ENCODE measurements around the gene SCARF2. TPM values are rescaled to one million over a fixed set of nuclear protein-coding genes. Genes with fewer than 3 reads are reported as not detected.

Gene SCARF2
- total and polyA plus RNA-seq, 2 of the 13 experiments (the other 11 are each of a cell fraction or from before 2014, with no cell fraction given): 3.3 to 6.2 TPM

GRCh38 chr22:20464096-20464614, 26.5 kb upstream of the SCARF2 start:
- H3K4me1 ChIP-seq (ENCODE audit: insufficient read depth, low read length): no peaks in the 10 kb centered on the region
- no peak overlapping the region for H3K27ac ChIP-seq (ENCODE audit: extremely low read length, insufficient read depth, low read length)
- no TSS peak for BruUV-seq (replicated peaks)
- H2AFZ ChIP-seq (ENCODE audit: low read length): no peak overlapping the region
- ChIA-PET POLR2A (no interaction called here), CTCF (ENCODE audit: low intra/inter-chr PET ratio, low total read pairs) (no interaction called here)
- intact Hi-C loops (cut with micrococcal nuclease; ENCODE audit: unreplicated experiment): no loop called here
- peaks cover 1 to 4% of the 10 kb centered on the region in 2 experiments; a peak in 1 of 5 replicates for H3K36me3 ChIP-seq (replicated peaks in 1 of 2; ENCODE audit: control insufficient read depth in 1 of 2, insufficient read depth in 2 of 2, low read length in 2 of 2)
- H3K27me3 ChIP-seq (ENCODE audit: control insufficient read depth in 1 of 2, insufficient read depth in 2 of 2, low read length in 2 of 2): no peaks in the 10 kb centered on the region
- TF ChIP-seq ZFP62 (CRISPR knock-in tag; IDR thresholded peaks at IDR 0.05): no peak
- no peak for TF ChIP-seq ETV5 (CRISPR knock-in tag; IDR thresholded peaks at IDR 0.05; ENCODE audit: borderline replicate concordance)
- TF ChIP-seq ZBTB43 (CRISPR knock-in tag; conservative IDR thresholded peaks at IDR 0.05): no peak
- TF ChIP-seq FOXK1 (CRISPR knock-in tag; IDR thresholded peaks at IDR 0.05; ENCODE audit: borderline replicate concordance, low read depth): no peak
- no peak for TF ChIP-seq ZMYM4 (CRISPR knock-in tag; IDR thresholded peaks at IDR 0.05)
- TF ChIP-seq ZNF274 (CRISPR knock-in tag; IDR thresholded peaks at IDR 0.05): no peak
- no peak for TF ChIP-seq ZNF460 (CRISPR knock-in tag; IDR thresholded peaks at IDR 0.05; ENCODE audit: borderline replicate concordance)
- TF ChIP-seq ZNF780A (CRISPR knock-in tag; IDR thresholded peaks at IDR 0.05): no peak
- no peak for TF ChIP-seq NR1H2 (CRISPR knock-in tag; IDR thresholded peaks at IDR 0.05; ENCODE audit: borderline replicate concordance, low read depth)
- TF ChIP-seq ZMYM3 (CRISPR knock-in tag; IDR thresholded peaks at IDR 0.05): no peak
- no peak for TF ChIP-seq BCLAF1 (IDR thresholded peaks at IDR 0.05)
- no peak for TF ChIP-seq PHF5A (CRISPR knock-in tag; IDR thresholded peaks at IDR 0.05; ENCODE audit: low read depth, unreplicated experiment)
- no peak for TF ChIP-seq ZNF776 (CRISPR knock-in tag; IDR thresholded peaks at IDR 0.05)
- TF ChIP-seq NRL (CRISPR knock-in tag; IDR thresholded peaks at IDR 0.05; ENCODE audit: borderline replicate concordance): no peak
- no peak for TF ChIP-seq HNF1B (CRISPR knock-in tag; IDR thresholded peaks at IDR 0.05)
- TF ChIP-seq ZNF180 (CRISPR knock-in tag; IDR thresholded peaks at IDR 0.05; ENCODE audit: borderline replicate concordance, low read depth): no peak
- TF ChIP-seq ZFX (CRISPR knock-in tag; IDR thresholded peaks at IDR 0.05; ENCODE audit: low read depth): no peak
- no peak for TF ChIP-seq ZKSCAN8 (CRISPR knock-in tag; IDR thresholded peaks at IDR 0.05; ENCODE audit: borderline replicate concordance)
- no peak for TF ChIP-seq ZKSCAN1 (IDR thresholded peaks at IDR 0.05; ENCODE audit: low read length)
- FAIRE-seq (no peak), DNase-seq (ENCODE audit: low spot score) (no peak), ATAC-seq (no peak)
- H4K20me1 ChIP-seq (ENCODE audit: insufficient read depth, low read length): no peaks in the 10 kb centered on the region
- WGBS (ENCODE audit: low lambda C conversion rate): 95% methylated on average over 11 of the region's 11 CpGs
- no peak overlapping the region for H3K9ac ChIP-seq (ENCODE audit: insufficient read depth, low read depth, low read length)
- H3K4me3 ChIP-seq (replicated peaks in 1 of 3; ENCODE audit: insufficient read depth in 1 of 3, low read depth in 2 of 3, low read length in 3 of 3): no peak overlapping the region
- H3K79me2 ChIP-seq (ENCODE audit: insufficient read depth, low read length): no peaks in the 10 kb centered on the region
- H3K9me3 ChIP-seq (ENCODE audit: low read length): no peaks in the 10 kb centered on the region
- in situ Hi-C loops (cut with HindIII; ENCODE audit: extremely low pct_ligation_motif_present, low pct_unique_long_range_greater_than_20kb): no loop called here
- H3K4me2 ChIP-seq (ENCODE audit: low read depth, low read length): no peak overlapping the region

Data from HepG2 (cell line).